ENCODE data around the gene CCL1.

The CCL1 gene

GRCh38 chr17:34383216-34383615 lies 20.2 kb upstream of the CCL1 start:
- no peak for DNase-seq (ENCODE audit: low spot score)

GRCh38 chr17:34382621-34383124 lies 19.6 kb upstream of the CCL1 start:
- no peak for DNase-seq (ENCODE audit: low spot score)

- DNase-seq (ENCODE audit: low spot score): no peak
Measured at GRCh38 chr17:34379868-34380267, 16.8 kb upstream of the CCL1 start.

GRCh38 chr17:34378664-34379101 lies 15.7 kb upstream of the CCL1 start:
- DNase-seq (ENCODE audit: low spot score): no peak

GRCh38 chr17:34377078-34377823 lies 14.2 kb upstream of the CCL1 start:
- DNase-seq (ENCODE audit: low spot score): no peak

GRCh38 chr17:34375426-34375997 lies 12.5 kb upstream of the CCL1 start:
- DNase-seq (ENCODE audit: low spot score): no peak

- DNase-seq (ENCODE audit: low spot score): no peak
Measured at GRCh38 chr17:34374457-34374856, 11.4 kb upstream of the CCL1 start.

GRCh38 chr17:34371405-34372100 lies 8.5 kb upstream of the CCL1 start:
- no peak for DNase-seq (ENCODE audit: low spot score)

- no peak for DNase-seq (ENCODE audit: low spot score)
Measured at GRCh38 chr17:34370997-34371395, 8.0 kb upstream of the CCL1 start.

- no peak for DNase-seq (ENCODE audit: low spot score)
Measured at GRCh38 chr17:34370376-34370996, 7.5 kb upstream of the CCL1 start.

- DNase-seq (ENCODE audit: low spot score): no peak
Measured at GRCh38 chr17:34369571-34369970, 6.5 kb upstream of the CCL1 start.

GRCh38 chr17:34368946-34369500 lies 6.0 kb upstream of the CCL1 start:
- DNase-seq (ENCODE audit: low spot score): no peak

GRCh38 chr17:34368196-34368945 lies 5.3 kb upstream of the CCL1 start:
- DNase-seq (ENCODE audit: low spot score): no peak

GRCh38 chr17:34367486-34368195 lies 4.6 kb upstream of the CCL1 start:
- no peak for DNase-seq (ENCODE audit: low spot score)

- no peak for DNase-seq (ENCODE audit: low spot score)
Measured at GRCh38 chr17:34366529-34367107, 3.6 kb upstream of the CCL1 start.

GRCh38 chr17:34366010-34366409 lies 3.0 kb upstream of the CCL1 start:
- no peak for DNase-seq (ENCODE audit: low spot score)

- DNase-seq (ENCODE audit: low spot score): no peak
Measured at GRCh38 chr17:34365340-34365739, 2.3 kb upstream of the CCL1 start.

- DNase-seq (ENCODE audit: low spot score): no peak
Measured at GRCh38 chr17:34364751-34365150, 1.7 kb upstream of the CCL1 start.

GRCh38 chr17:34361478-34362061 lies 1.5 kb downstream of the CCL1 start:
- DNase-seq (ENCODE audit: low spot score): peak; percentile 91

GRCh38 chr17:34360601-34361270 lies 2.3 kb downstream of the CCL1 start:
- no peak for DNase-seq (ENCODE audit: low spot score)

Measured in COLO829 (cell line).